GM18870 (cell line): ENCODE measurements around the gene SIRT3.

Source experiments
- ATAC-seq: cut with Tn5 transposase; IDR thresholded peaks from one replicate; pipeline ENCODE4 v1.9.1; 2021; ENCODE audit warnings: moderate library complexity; ENCODE audit not compliant: unreplicated experiment

SIRT3 gene

DNA sequence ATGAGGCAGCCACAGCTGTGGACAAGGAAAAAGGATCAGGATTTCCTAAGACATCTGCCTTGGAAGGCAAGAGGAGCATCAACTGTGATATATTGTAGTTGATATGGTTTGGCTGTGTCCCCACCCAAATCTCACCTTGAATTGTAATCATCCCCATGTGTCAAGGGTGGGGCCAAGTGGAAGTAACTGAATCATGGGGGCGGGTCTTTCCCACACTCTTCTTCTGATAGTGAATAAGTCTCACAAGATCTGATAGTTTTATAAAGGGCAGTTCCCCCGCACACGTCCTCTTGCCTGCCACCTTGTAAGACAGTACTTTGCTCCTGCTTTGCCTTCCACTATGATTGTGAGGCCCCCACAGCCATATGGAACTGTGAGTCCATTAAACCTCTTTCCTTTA lies 18.4 kb downstream of the SIRT3 start:
- ATAC-seq, result no peak

DNA sequence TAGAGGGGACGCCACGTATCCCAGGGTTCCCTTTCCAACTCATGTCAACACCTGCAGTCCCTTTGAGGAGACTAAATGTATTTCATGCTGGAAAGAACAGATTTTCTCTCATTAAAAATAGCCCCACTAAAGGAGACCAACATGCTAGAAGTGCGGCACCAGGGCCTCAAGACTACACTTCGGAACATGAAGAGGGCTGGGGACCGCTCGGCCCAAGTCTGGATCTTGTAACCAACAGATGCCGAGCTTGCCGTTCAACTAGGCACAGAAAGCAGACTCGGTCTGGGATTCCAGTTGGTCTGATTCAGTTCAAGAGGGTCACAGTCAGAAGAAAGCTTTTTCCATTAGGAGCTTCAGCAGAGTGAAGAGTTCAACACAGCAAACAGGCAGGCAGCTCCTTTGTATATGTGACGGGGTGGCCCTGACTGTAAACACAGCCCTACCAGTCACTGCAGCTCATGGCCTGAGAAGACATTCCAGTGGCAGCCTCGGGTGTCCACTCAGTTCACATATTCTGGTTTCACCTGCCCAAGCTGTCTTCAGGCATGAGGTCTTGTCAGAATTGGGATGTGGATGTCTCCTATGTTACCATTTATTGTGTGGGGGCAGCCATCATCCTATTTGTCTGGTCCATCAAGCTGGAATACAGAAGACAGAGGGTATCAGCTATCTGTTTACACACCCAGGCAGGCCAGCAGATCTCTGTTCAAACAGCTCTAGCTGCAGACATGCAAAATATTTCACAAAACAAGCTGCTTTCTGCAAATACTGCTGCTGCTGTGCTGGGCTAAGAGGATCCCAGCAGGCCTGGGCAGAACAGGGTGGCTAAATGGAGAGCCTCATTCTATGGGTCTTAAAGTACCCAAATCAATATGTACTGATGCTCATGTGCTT lies 19.8 kb downstream of the SIRT3 start:
- no peak for ATAC-seq

DNA sequence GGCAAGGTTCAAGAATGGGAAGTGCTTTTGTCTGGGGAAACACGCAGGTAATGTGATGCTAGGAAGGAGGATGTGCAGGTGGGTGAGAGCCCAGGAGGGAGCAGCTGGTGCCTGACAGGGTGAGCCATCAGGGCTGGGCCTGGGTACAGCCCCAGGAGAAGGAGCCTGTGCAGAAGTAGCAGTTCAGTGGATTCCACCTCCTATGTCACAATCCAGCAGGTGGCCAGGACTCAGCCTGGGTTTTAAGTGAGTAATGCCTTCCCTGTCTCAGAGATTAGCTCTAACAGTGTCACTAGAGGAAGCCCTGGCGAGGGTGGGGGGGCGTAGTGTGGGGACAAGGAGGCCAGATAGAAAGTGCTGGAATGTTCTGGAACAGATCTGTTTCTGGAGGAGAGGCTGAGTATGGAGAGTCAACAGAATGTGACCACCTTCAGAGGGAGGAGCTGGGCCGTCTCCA lies 20.5 kb downstream of the SIRT3 start:
- ATAC-seq, result no peak

DNA sequence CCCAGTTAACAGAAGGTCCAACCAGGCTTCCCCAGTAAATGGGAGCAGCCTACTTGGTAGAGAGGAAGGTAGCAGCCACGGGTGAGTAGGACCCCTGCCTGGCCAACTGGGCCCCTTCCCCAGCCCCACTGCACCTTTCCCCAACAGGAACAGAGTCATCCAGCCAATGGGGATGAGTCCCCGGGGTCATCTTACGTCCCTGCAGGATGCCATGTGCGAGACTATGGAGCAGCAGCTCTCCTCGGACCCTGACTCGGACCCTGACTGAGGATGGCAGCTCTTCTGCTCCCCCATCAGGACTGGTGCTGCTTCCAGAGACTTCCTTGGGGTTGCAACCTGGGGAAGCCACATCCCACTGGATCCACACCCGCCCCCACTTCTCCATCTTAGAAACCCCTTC lies 22.1 kb downstream of the SIRT3 start:
- no peak for ATAC-seq

DNA sequence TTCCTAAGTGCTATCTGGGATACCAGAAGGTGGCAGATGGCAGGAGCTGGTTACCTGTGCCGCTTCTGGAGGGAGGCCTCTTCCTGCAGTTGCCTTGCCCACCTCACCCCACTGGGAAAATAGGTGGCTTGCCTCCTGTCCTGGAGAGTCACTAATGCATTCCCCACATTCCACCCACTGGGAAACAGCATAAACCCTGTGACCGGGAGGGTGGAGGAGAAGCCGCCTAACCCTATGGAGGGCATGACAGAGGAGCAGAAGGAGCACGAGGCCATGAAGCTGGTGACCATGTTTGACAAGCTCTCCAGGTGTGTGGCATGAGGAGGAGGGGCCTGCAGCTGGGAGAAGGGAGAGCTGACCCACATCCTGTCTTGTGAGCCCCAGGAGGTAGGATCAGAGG lies 23.0 kb downstream of the SIRT3 start:
- ATAC-seq, result no peak

DNA sequence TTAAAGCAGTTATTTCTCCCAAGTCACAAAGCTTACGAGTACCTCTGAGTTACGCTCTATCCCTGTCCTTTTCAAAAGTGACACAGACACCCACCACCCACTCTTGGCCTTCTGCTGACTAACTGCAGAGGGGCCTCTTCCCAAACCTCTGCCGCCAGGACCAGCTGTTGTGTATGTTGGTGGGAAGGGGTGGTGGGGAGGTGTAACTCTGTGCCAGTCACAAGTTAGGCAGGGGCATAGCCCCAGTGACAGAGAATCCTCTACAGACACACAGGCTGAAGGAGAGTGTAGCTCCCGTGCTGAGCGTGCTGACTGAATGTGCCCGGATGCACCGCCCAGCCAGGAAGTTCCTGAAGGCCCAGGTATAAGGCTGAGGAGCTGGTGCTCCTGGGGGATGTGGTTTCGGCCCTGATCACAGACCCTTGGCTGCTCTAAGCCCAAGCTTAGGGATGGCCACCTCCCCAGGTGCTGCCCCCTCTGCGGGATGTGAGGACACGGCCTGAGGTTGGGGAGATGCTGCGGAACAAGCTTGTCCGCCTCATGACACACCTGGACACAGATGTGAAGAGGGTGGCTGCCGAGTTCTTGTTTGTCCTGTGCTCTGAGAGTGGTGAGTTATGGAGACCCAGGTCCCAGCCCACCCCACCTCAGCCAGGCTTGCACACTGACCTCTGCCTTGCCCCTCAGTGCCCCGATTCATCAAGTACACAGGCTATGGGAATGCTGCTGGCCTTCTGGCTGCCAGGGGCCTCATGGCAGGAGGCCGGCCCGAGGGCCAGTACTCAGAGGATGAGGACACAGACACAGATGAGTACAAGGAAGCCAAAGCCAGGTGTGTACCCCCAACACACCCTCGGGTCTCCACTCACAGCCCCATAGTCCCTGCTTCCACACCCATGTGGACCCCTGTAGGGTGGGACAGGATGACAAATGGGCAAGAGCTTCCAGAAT lies 23.7 kb downstream of the SIRT3 start:
- no peak for ATAC-seq

DNA sequence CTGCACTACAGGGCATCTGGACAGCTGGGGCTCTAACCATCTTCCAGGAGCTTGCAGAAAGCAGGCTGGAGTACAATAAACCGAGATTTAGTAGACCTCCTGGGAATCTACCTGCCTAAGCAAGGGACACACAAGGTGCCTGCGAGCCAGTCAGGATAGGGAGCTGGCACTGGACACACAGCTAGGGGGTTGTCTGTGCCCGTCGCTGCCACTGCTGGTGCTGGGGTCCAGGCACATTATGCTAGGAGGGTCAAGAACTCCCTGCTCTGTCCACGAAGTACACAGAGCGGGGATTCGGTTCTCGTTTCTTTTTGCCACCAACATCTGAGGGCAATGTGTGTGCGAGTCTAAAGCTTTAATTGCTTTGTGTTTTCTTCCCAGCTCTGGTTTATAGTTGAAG lies 24.4 kb downstream of the SIRT3 start:
- no peak for ATAC-seq

DNA sequence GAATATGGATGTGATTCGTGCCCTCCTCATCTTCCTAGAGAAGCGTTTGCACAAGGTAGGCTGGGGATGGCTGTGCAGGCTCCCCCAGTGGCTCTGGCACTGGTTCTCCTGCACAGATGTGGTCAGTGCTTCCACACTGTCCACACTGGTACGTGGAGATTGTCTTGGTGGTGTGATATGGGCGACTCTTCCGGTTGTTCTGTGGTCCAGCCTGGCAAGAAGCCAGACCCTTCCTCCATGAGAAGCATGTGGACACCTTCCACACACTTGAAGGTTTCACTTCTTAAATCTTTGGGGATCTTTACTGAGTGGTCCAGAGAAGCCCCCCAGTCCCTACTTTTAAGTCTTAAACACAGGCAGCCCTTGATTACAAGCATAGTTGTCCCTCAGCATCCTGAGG lies 24.8 kb downstream of the SIRT3 start:
- ATAC-seq, result no peak

DNA sequence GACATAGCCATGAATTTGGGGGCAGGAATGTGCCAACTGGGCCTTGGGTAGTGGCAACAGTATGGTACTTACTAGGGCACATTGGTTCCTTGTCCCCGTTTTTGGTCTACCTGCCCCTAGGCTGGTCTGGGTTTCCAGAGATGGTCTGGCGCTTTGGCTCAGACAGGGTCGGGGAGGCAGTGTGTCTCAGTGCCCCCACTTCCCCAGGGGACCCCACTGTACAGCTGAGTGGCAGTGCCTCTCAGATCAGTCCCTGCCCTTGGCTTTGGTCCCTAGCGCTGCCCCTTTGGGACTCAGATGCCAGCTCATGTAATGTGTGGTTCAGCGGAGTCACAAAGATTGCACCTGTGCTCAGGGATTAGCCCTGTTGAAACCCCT lies 25.4 kb downstream of the SIRT3 start:
- ATAC-seq, result no peak

DNA sequence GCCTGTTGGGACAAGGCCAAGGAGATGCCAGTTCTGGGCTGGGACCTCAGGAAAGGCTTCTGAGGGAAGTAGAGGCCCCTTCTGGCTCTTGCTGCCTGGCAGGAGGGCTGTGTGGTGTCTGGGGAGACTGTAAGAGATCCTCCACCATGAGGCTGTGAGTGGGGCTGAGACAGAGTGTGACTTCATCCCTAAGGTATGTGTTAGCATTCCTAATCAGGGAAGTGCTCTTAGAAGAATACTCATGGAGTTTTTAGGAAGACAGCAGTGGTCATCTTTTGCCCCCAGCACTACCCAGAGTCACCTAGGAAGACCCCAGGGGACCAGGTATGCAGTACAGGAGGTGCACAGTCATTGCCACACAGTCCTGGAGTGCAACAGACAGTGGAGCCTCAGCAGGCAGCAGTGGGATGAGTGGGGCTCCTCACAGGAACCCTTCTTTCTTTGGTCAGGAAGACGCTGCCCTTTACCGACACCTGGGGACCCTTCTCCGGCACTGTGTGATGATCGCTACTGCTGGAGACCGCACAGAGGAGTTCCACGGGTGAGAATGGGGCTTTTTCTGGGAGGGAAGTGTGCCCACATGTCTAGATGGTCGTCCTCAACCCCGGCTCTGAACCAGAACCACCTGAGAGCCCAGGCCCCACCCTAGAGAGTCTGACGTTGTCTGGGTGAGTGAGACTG lies 25.9 kb downstream of the SIRT3 start:
- no peak for ATAC-seq

DNA sequence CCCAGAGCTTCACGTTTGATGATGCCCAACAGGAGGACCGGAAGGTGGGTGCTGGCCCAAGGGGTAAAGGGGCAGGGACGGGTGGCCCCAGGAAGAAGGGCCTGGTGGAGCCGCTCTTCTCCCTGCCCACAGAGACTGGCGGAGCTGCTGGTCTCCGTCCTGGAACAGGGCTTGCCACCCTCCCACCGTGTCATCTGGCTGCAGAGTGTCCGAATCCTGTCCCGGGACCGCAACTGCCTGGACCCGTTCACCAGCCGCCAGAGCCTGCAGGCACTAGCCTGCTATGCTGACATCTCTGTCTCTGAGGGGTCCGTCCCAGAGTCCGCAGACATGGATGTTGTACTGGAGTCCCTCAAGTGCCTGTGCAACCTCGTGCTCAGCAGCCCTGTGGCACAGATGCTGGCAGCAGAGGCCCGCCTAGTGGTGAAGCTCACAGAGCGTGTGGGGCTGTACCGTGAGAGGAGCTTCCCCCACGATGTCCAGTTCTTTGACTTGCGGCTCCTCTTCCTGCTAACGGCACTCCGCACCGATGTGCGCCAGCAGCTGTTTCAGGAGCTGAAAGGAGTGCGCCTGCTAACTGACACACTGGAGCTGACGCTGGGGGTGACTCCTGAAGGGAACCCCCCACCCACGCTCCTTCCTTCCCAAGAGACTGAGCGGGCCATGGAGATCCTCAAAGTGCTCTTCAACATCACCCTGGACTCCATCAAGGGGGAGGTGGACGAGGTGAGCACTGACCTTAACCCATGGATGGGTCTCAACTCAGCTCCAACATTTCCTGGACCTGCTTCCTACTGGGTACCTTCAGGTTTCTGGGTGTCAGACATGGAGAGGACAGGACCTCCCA lies 26.6 kb downstream of the SIRT3 start:
- ATAC-seq, result no peak

DNA sequence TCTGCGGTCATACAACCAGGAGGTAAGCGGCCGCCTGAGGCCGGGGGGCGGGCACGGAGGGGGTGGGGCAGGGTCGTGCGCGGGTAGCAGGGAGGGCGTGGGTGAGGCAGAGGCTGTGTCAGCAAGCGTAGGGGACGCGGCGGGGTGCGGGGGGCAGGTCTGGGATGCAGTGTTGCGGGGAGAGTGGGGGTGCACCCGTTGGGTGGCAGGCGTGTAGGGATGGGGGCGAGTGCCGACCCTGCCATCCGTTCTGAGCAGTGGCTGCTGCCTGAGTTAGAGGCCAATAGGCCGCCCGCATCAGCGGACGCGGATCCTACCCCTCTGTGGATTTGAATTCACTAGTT lies 27.3 kb downstream of the SIRT3 start:
- ATAC-seq, result no peak

DNA sequence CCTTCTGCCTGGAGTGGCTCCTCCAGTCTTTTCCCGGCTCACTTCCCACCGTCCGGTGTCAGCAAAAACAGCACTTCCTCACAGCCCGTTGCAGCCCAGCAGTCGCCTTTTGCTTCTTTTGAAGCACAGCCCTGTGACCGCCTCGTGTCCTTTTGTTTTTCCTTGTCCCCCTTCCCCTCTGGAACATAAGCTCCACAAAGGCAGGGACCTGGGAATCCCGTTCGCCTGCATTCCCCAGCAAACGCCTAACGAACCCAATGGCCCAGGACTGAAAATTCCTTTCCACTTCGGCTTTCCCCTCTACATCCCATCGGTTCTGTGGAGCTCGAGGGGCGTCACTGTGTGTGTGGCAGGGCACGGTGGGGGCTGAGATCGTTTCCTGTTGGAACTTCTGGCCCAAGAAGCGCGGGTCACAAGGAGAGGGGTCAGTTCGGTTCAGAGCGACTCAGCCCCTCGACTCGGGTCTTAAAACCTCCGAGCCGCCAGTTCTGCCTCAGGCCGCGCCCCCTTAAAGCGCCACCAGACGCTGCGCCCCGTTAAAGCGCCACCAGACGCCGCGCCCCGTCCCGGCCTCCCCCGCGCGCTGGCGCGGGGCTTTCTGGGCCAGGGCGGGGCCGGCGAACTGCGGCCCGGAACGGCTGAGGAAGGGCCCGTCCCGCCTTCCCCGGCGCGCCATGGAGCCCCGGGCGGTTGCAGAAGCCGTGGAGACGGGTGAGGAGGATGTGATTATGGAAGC lies 27.8 kb downstream of the SIRT3 start:
- ATAC-seq, result no peak

DNA sequence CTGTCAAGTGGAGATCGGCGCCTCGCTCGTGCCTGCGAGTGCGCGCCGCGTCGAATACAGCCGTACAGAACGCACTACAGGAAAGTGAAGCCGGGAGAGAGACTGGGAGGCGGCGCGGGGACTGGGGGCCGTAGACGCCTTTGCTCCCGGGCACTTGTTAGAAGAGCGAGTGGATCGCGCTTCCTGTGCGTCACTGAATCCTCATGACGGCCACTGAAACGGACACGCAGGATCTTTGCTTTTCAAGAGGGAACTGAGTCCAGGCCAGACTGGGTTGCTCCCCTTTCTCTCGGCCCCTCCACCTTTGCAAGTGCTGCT lies 28.3 kb downstream of the SIRT3 start:
- no peak for ATAC-seq

DNA sequence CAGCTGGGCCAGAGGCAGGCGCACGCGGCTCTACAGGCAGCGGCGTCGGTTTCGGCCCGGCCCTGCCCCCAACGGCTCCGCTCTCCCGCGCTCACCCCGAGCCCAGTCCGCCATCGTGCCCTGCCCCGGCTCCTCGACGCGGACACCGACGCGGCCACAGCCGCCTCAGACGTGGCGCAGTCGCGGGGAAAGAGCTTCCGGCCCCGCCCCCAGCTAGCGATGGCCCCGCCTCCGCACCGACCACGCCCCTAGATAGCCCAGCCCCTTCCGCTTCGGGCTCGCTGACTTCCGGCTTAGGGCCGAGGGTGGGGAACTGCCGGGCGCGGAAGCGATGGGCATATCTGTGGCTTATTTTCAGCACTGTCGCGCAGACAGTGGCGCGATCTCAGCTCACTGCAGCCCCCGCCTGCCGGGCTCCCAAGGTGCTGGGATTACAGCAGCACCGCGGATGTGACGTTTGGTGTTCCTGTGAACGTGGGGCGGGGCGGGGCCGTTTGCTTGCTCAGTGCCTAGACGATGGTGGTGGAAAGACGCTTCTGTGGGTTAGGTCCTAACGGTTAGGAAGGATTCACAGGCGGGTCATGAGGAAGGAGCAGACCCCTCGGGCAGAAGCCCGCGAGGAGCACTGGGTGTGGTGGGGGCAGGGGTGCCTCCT lies 28.8 kb downstream of the SIRT3 start, which contains the start of the genes BET1L and RIC8A:
TSS of gene BET1L (minus strand) at position 192 of the 655 bp plus-strand sequence. CDS start at position 114, 78 bp downstream.
TSS of gene RIC8A (plus strand) at position 501 of the 655 bp plus-strand sequence. CDS start 1,147 bp downstream, outside the sequence.
- peak; percentile 73 for ATAC-seq

DNA sequence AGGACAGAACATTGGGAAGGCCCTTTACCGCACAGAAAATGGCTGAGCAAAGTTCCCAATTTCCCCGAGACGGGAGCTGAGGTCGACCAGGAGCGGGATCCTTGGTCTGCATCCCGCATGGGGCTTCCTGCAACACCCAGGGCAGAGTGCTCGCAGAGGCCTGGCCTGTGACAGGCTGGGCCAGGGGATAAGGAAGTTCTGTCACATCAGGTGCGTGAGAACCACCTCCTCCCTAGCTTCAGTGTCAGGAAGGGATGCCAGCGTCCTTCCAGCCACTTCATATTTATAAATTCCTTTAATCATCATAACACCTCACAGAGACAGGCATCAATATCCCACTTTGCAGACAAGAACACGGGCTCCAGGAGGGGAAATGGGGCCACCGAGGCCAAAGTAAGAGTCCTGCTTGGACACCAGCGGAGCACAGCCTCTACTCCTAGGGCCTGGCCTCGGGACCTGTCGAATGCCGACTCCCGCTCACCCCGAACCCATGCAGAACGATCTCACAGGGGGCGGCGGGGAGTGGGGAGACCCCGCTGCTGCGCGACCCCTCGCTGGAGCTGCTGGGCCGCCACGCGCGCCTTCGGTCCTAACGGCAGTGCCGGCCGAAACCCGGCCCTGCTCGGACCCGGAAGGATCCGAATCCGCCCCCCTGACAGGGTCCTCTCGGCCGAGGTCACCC lies 29.5 kb downstream of the SIRT3 start:
- peak; percentile 1 for ATAC-seq

DNA sequence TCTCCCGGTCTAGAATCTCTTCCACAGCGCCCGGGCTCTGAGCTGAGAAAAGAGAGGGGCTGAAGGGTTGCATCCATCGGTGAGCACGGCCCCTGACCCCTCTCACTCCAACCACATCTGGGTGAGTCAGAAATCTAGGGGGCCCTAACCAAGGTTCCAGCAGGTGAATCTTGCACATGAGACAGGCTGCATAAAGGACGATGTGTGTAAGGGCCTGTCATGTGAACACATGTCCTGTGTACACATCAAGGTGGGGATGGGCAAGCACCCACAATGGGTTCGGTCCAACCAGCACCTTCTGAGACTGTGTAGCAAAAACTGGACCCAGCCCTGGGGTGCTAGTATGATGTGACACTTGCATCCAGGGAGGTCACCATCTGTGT lies 30.1 kb downstream of the SIRT3 start:
- no peak for ATAC-seq

DNA sequence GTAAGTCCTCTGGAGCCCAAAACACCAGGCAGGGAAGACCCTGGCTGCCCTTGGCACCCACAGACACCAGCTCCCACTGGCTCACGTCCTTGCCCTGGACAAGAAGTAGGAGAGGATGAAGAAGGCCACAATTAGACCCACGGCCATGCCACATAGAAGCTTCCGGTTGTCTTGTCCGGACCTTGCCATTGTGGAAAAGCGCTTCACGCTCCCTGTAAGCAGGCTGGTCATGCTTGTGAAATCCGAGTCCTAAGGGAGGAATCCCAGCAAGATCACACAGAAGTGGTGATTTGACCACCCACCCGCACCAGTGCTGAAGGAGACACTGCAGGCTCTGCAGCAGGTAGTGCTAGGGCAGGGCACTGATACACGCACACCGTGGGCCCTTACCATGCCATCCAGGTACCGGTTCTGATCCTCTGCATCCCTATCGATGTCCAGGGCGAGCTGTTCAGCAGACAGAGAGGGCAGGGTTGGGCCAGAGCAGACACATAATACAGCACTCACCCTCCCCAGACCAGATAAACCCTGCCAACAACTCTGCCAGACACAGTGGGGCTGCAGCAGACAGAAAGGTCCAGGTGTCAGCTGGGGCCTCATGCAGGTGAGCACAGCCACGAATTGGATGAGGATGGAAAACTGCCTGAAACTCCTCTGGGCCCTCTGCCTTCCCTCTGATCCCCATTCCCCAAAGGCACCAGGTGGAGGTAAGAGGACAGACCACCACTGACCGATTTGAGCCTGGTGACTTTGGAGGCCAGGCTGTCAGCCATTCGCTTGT lies 30.7 kb downstream of the SIRT3 start:
- no peak for ATAC-seq
